ENCODE data around the gene TGIF2. TPM values are rescaled to one million over a fixed set of nuclear protein-coding genes. Genes with fewer than 3 reads are reported as not detected.

The TGIF2 gene
- total and polyA plus RNA-seq, 2 experiments from 2014 or later = 6.7 to 9.3 TPM

DNA sequence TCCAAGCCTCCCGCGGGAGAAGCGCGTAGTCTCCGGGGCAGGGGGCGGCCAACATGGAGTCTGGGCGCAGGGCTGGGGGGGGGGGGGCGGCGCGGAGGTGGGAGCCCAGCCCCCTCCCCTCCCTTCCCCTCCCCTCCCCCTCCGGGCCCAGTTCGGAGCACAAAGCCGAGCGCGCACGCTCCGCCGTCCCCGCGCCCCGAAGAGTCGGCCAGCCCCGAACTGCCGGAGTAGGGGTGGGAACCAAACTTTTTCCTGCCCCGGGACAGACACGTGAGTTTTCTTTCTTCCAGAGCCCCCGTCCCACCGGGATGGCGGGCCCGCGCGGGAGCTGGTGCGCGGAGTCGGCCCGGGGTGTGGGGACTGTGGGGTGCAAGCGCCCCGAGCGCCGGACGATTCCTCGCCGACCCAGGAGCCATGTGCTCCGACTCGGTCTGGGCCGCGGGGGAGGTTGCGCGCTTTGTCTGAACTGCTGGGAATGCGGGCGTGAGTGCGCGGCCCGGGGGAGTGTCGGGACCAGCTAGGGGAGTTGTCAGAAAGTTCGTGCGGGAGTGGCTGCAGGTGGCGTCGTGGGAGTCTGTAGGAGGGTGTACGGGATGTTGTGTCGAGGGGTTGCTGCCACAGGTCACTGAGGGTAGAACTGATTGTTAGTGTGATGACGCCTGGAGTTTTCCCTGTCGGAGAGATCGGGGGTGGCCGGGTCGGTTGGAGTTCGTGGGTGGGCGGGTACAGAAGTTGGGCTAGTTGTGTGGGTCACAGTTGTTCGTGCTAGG lies 1.2 kb downstream of the TGIF2 start:
- no peaks in the 10 kb centered on the region for H3K9me3 ChIP-seq (ENCODE audit: low read depth)
- peak overlapping the region; percentile 69 for H3K9ac ChIP-seq
- no peaks in the 10 kb centered on the region for H3K36me3 ChIP-seq (ENCODE audit: low read depth)
- peak overlapping the region; percentile 80 for H3K4me3 ChIP-seq
- in situ Hi-C loops (cut with MboI) = no loop called here
- 0 out of 2 replicates have a peak, but pooled peaks cover 7% of the 10 kb centered on the region for H3K79me2 ChIP-seq (ENCODE audit: insufficient read depth)
- peaks cover 18% of the 10 kb centered on the region for H3F3A ChIP-seq (ENCODE audit: insufficient read depth)
- peak overlapping the region; percentile 82 for H3K4me2 ChIP-seq (ENCODE audit: unreplicated experiment)
- no peaks in the 10 kb centered on the region for H4K20me1 ChIP-seq (ENCODE audit: insufficient read depth)
- H3K4me1 ChIP-seq (ENCODE audit: insufficient read depth) = no peaks in the 10 kb centered on the region
- WGBS, 2 experiments (ENCODE audit: low coverage in 1 of 2, low lambda C conversion rate in 2 of 2, missing lambda C conversion rate in 2 of 2) = 2 to 5% methylated on average over 49 to 51 of the region's 69 CpGs
- no peak overlapping the region for H3K27ac ChIP-seq
- no peaks in the 10 kb centered on the region for H3K27me3 ChIP-seq (replicated peaks; ENCODE audit: insufficient read depth)
- peak overlapping the region; percentile 78 for H2AFZ ChIP-seq
- no peak for TF ChIP-seq EZH2phosphoT487 (IDR thresholded peaks at IDR 0.05; ENCODE audit: insufficient read depth, low read depth)
- TF ChIP-seq EZH2 (IDR thresholded peaks at IDR 0.05; ENCODE audit: insufficient read depth, poor library complexity, severe bottlenecking) = no peak
- H3K9me2 ChIP-seq (ENCODE audit: insufficient read depth) = no peaks in the 10 kb centered on the region
- peak; percentile 69 for DNase-seq

DNA sequence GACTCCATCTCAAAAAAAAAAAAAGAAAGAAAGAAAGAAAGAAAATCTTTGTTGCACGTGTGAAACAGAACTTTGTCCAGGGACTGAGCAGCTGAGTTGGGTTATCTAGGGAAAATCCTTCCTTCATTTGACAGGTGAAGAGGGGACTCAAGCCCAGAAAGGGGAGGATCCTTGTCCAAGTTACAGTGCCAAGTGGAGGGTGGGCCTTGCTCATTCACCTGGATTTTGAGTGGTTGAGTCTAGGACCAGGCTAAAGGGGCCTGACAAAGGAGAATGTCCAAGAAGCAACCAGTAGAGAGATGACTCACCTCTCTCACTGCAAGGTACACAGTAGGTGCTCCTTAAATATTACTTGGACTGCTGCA lies 2.7 kb downstream of the TGIF2 start:
- H3K27me3 ChIP-seq (replicated peaks; ENCODE audit: insufficient read depth) = no peaks in the 10 kb centered on the region
- H3K36me3 ChIP-seq (ENCODE audit: low read depth) = no peaks in the 10 kb centered on the region
- peaks cover 7% of the 10 kb centered on the region; the same call in 1 of the 2 replicates for H3F3A ChIP-seq (ENCODE audit: insufficient read depth)
- no peak overlapping the region for H3K4me2 ChIP-seq (ENCODE audit: unreplicated experiment)
- H2AFZ ChIP-seq = no peak overlapping the region
- H3K79me2 ChIP-seq (ENCODE audit: insufficient read depth) = 0 out of 2 replicates have a peak, but pooled peaks cover 7% of the 10 kb centered on the region
- DNase-seq = no peak
- no peaks in the 10 kb centered on the region for H3K9me2 ChIP-seq (ENCODE audit: insufficient read depth)
- no peak for TF ChIP-seq EZH2phosphoT487 (IDR thresholded peaks at IDR 0.05; ENCODE audit: insufficient read depth, low read depth)
- TF ChIP-seq EZH2 (IDR thresholded peaks at IDR 0.05; ENCODE audit: insufficient read depth, poor library complexity, severe bottlenecking) = no peak
- H3K4me3 ChIP-seq = no peak overlapping the region
- no peak overlapping the region for H3K27ac ChIP-seq
- 100% methylated on average over 1 of the region's 1 CpG for WGBS, 2 experiments (ENCODE audit: low coverage in 1 of 2, low lambda C conversion rate in 2 of 2, missing lambda C conversion rate in 2 of 2)
- no peaks in the 10 kb centered on the region for H3K9me3 ChIP-seq (ENCODE audit: low read depth)
- H4K20me1 ChIP-seq (ENCODE audit: insufficient read depth) = no peaks in the 10 kb centered on the region
- H3K4me1 ChIP-seq (ENCODE audit: insufficient read depth) = no peaks in the 10 kb centered on the region
- in situ Hi-C loops (cut with MboI) = no loop called here
- H3K9ac ChIP-seq = no peak overlapping the region

DNA sequence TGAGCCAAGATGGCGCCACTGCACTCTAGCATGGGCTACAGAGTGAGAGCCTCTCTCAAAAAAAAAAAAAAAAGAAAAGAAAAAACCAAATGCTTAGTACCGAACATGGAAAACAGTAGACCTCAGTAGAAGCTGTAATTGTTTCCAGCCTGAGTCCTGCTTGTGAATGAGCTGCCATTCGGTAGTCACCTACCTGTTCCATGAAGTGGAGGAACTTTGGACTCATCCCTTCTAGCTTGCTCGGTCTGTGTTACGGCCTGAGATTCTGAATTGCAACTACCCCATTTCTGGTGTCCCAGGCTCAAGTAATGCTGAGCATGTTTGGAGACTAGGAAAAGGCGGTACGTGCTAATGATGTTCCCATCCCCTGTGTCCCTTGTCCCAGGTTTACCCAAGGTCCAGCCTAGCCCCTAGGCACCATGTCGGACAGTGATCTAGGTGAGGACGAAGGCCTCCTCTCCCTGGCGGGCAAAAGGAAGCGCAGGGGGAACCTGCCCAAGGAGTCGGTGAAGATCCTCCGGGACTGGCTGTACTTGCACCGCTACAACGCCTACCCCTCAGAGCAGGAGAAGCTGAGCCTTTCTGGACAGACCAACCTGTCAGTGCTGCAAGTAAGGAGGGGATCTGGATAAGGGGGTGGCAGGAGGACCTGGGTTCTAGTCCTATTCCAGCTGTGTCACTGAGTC lies 5.1 kb downstream of the TGIF2 start:
- Histone ChIP-seq H3K27ac (no peak overlapping the region), H3K9me3 (ENCODE audit: low read depth) (no peaks in the 10 kb centered on the region), H3F3A (ENCODE audit: insufficient read depth) (no peaks in the 10 kb centered on the region), H3K4me1 (ENCODE audit: insufficient read depth) (no peaks in the 10 kb centered on the region), H3K9me2 (ENCODE audit: insufficient read depth) (no peaks in the 10 kb centered on the region), H2AFZ (no peak overlapping the region), H3K9ac (no peak overlapping the region), H3K4me2 (ENCODE audit: unreplicated experiment) (no peak overlapping the region), H3K36me3 (ENCODE audit: low read depth) (no peaks in the 10 kb centered on the region), H4K20me1 (ENCODE audit: insufficient read depth) (no peaks in the 10 kb centered on the region), H3K4me3 (no peak overlapping the region), H3K27me3 (replicated peaks; ENCODE audit: insufficient read depth) (no peaks in the 10 kb centered on the region), H3K79me2 (ENCODE audit: insufficient read depth) (0 out of 2 replicates have a peak, but pooled peaks cover 7% of the 10 kb centered on the region)
- no peak for DNase-seq
- TF ChIP-seq EZH2phosphoT487 (IDR thresholded peaks at IDR 0.05; ENCODE audit: insufficient read depth, low read depth) (no peak), EZH2 (IDR thresholded peaks at IDR 0.05; ENCODE audit: insufficient read depth, poor library complexity, severe bottlenecking) (no peak)
- WGBS, 2 experiments (ENCODE audit: low coverage in 1 of 2, low lambda C conversion rate in 2 of 2, missing lambda C conversion rate in 2 of 2) = 96 to 98% methylated on average over 15 of the region's 15 CpGs
- in situ Hi-C loops (cut with MboI) = no loop called here

DNA sequence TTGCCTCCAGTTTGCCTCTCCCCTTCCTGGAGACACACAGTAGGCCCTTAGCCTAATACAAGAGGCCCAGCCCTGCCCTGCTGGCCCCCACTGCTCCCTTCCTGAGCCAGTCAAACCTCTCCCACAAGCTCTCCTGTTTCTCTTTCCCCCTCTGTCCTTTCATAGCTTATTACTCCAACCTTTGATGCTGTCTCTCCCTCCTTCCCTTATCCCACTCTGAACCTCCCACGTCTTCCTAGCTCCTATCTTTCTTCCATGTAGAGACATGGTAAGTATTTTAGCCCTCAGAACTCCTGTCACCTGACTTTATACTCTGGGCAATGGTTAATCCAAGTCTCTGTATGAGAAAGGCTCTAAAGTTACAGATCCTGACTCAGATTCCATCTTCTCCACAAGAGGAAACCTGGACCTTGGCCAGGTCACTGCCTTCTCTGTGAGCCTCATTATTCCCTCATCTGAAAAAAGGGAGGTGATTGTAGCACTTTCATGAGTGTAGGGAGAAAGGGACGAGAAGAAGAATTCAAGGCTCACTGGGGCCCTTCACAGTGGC lies 6.7 kb downstream of the TGIF2 start:
- TF ChIP-seq EZH2phosphoT487 (IDR thresholded peaks at IDR 0.05; ENCODE audit: insufficient read depth, low read depth) = no peak
- TF ChIP-seq EZH2 (IDR thresholded peaks at IDR 0.05; ENCODE audit: insufficient read depth, poor library complexity, severe bottlenecking) = no peak
- H3F3A ChIP-seq (ENCODE audit: insufficient read depth) = no peaks in the 10 kb centered on the region
- in situ Hi-C loops (cut with MboI) = no loop called here
- no peak overlapping the region for H3K4me3 ChIP-seq
- H3K9me2 ChIP-seq (ENCODE audit: insufficient read depth) = no peaks in the 10 kb centered on the region
- no peaks in the 10 kb centered on the region for H3K36me3 ChIP-seq (ENCODE audit: low read depth)
- H4K20me1 ChIP-seq (ENCODE audit: insufficient read depth) = no peaks in the 10 kb centered on the region
- H3K9ac ChIP-seq = no peak overlapping the region
- no peaks in the 10 kb centered on the region for H3K9me3 ChIP-seq (ENCODE audit: low read depth)
- peaks cover 2% of the 10 kb centered on the region; the same call in 1 of the 2 replicates for H3K4me1 ChIP-seq (ENCODE audit: insufficient read depth)
- peak; percentile 66 for DNase-seq
- no peaks in the 10 kb centered on the region for H3K27me3 ChIP-seq (replicated peaks; ENCODE audit: insufficient read depth)
- no peak overlapping the region for H3K27ac ChIP-seq
- H3K79me2 ChIP-seq (ENCODE audit: insufficient read depth) = 0 out of 2 replicates have a peak, but pooled peaks cover 7% of the 10 kb centered on the region
- no peak overlapping the region for H2AFZ ChIP-seq
- WGBS, 2 experiments (ENCODE audit: low coverage in 1 of 2, low lambda C conversion rate in 2 of 2, missing lambda C conversion rate in 2 of 2) = 44 to 55% methylated on average over 2 of the region's 2 CpGs
- H3K4me2 ChIP-seq (ENCODE audit: unreplicated experiment) = no peak overlapping the region

All from GM23248 (cell line).